Measurements from ENCODE around the gene PTCRA. TPM values are rescaled to one million over a fixed set of nuclear protein-coding genes. Genes with fewer than 3 reads are reported as not detected.

PTCRA gene
- total and polyA plus RNA-seq, 2 experiments from 2014 or later = not detected

GRCh38 chr6:42909835-42910234, 6.0 kb upstream of the PTCRA start:
- no peak overlapping the region for H3K27ac Mint-ChIP-seq
- Histone ChIP-seq H3K27ac (ENCODE audit: low read depth) (no peak overlapping the region), H3K4me1 (ENCODE audit: insufficient read depth) (no peaks in the 10 kb centered on the region; the same call in 1 of the 2 replicates), H3K4me3 (no peak overlapping the region), H4K20me1 (replicated peaks; ENCODE audit: insufficient read depth) (no peaks in the 10 kb centered on the region), H2AFZ (no peak overlapping the region), H3K4me2 (no peak overlapping the region), H3K9me2 (ENCODE audit: insufficient read depth) (no peaks in the 10 kb centered on the region), H3K36me3 (ENCODE audit: insufficient read depth) (no peaks in the 10 kb centered on the region), H3K79me2 (replicated peaks; ENCODE audit: insufficient read depth) (no peaks in the 10 kb centered on the region), H3F3A (replicated peaks; ENCODE audit: low read depth) (peaks cover 3% of the 10 kb centered on the region; the same call in 1 of the 2 replicates), H3K27me3 (ENCODE audit: insufficient read depth) (no peaks in the 10 kb centered on the region)
- no peaks in the 10 kb centered on the region for H3K9me3 Mint-ChIP-seq
- H3K4me1 Mint-ChIP-seq = no peaks in the 10 kb centered on the region
- no peak for ATAC-seq
- H3K36me3 Mint-ChIP-seq (ENCODE audit: low read depth) = no peaks in the 10 kb centered on the region
- no peak overlapping the region for H3K4me3 Mint-ChIP-seq
- TF ChIP-seq ZNF331 (CRISPR knock-in tag; IDR thresholded peaks at IDR 0.05; ENCODE audit: low read depth) (no peak), STAT1 (IDR thresholded peaks at IDR 0.05; ENCODE audit: unreplicated experiment) (no peak), POLR2AphosphoS5 (IDR thresholded peaks at IDR 0.05; ENCODE audit: low read depth) (no peak), NANOG (IDR thresholded peaks at IDR 0.05; ENCODE audit: borderline replicate concordance) (no peak), ZNF462 (CRISPR knock-in tag; IDR thresholded peaks at IDR 0.05) (no peak), ETS1 (IDR thresholded peaks at IDR 0.05) (no peak), JUNB (IDR thresholded peaks at IDR 0.05; ENCODE audit: unreplicated experiment) (no peak), CREB1 (CRISPR knock-in tag; IDR thresholded peaks at IDR 0.05; ENCODE audit: low read depth) (no peak), EZH2phosphoT487 (IDR thresholded peaks at IDR 0.05; ENCODE audit: unreplicated experiment) (no peak), EZH2 (IDR thresholded peaks at IDR 0.05; ENCODE audit: low read depth, unreplicated experiment) (no peak), ZNF114 (CRISPR knock-in tag; IDR thresholded peaks at IDR 0.05) (no peak)
- TF ChIP-seq, protein P1, sequence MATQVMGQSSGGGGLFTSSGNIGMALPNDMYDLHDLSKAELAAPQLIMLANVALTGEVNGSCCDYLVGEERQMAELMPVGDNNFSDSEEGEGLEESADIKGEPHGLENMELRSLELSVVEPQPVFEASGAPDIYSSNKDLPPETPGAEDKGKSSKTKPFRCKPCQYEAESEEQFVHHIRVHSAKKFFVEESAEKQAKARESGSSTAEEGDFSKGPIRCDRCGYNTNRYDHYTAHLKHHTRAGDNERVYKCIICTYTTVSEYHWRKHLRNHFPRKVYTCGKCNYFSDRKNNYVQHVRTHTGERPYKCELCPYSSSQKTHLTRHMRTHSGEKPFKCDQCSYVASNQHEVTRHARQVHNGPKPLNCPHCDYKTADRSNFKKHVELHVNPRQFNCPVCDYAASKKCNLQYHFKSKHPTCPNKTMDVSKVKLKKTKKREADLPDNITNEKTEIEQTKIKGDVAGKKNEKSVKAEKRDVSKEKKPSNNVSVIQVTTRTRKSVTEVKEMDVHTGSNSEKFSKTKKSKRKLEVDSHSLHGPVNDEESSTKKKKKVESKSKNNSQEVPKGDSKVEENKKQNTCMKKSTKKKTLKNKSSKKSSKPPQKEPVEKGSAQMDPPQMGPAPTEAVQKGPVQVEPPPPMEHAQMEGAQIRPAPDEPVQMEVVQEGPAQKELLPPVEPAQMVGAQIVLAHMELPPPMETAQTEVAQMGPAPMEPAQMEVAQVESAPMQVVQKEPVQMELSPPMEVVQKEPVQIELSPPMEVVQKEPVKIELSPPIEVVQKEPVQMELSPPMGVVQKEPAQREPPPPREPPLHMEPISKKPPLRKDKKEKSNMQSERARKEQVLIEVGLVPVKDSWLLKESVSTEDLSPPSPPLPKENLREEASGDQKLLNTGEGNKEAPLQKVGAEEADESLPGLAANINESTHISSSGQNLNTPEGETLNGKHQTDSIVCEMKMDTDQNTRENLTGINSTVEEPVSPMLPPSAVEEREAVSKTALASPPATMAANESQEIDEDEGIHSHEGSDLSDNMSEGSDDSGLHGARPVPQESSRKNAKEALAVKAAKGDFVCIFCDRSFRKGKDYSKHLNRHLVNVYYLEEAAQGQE (IDR thresholded peaks at IDR 0.05; ENCODE audit: unreplicated experiment) = no peak
- TF ChIP-seq, protein P2, sequence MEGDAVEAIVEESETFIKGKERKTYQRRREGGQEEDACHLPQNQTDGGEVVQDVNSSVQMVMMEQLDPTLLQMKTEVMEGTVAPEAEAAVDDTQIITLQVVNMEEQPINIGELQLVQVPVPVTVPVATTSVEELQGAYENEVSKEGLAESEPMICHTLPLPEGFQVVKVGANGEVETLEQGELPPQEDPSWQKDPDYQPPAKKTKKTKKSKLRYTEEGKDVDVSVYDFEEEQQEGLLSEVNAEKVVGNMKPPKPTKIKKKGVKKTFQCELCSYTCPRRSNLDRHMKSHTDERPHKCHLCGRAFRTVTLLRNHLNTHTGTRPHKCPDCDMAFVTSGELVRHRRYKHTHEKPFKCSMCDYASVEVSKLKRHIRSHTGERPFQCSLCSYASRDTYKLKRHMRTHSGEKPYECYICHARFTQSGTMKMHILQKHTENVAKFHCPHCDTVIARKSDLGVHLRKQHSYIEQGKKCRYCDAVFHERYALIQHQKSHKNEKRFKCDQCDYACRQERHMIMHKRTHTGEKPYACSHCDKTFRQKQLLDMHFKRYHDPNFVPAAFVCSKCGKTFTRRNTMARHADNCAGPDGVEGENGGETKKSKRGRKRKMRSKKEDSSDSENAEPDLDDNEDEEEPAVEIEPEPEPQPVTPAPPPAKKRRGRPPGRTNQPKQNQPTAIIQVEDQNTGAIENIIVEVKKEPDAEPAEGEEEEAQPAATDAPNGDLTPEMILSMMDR (conservative IDR thresholded peaks at IDR 0.05; ENCODE audit: low read depth in 2 of 2) = no peak
- peaks cover 4% of the 10 kb centered on the region for H3K27me3 Mint-ChIP-seq (ENCODE audit: insufficient read depth, low read depth, poor library complexity)
- DNase-seq (ENCODE audit: low spot score) = no peak
